HUES6 (cell line): Measurements from ENCODE around the gene RHOV.
"Not testable (repeated sequence)": the region's sequence is repeated elsewhere in the genome, so short reads cannot be mapped to it uniquely, and the experiment has no call there.

Source experiments
- H3K27ac ChIP-seq: 2 replicates; pipeline ENCODE4 v1.7.0; 2013; ENCODE audit warnings: low read depth, mild to moderate bottlenecking, low read length, inconsistent platforms
- H3K27me3 ChIP-seq: 2 replicates; pipeline ENCODE4 v1.6.1; 2013; ENCODE audit warnings: low read length; ENCODE audit not compliant: control insufficient read depth, insufficient read depth
- H3K36me3 ChIP-seq: 2 replicates; pipeline ENCODE4 v1.6.1; 2013; ENCODE audit warnings: low read length; ENCODE audit not compliant: control insufficient read depth, insufficient read depth
- H3K4me1 ChIP-seq: 2 replicates; pipeline ENCODE4 v1.6.1; 2013; ENCODE audit warnings: low read length; ENCODE audit not compliant: control insufficient read depth, insufficient read depth
- H3K4me3 ChIP-seq: 2 replicates; pipeline ENCODE4 v1.5.1; 2013; ENCODE audit warnings: low read depth, low read length
- H3K9ac ChIP-seq: one replicate; pipeline ENCODE4 v1.6.1; 2013; ENCODE audit warnings: mild to moderate bottlenecking, low read length
- H3K9me3 ChIP-seq: 2 replicates; pipeline ENCODE4 v1.6.1; 2013; ENCODE audit warnings: low read depth, low read length; ENCODE audit not compliant: control insufficient read depth, insufficient read depth

The RHOV gene

GRCh38 chr15:40871749-40872617, 2.1 kb downstream of the RHOV start:
- no peak overlapping the region for H3K4me3 ChIP-seq
- H3K27me3 ChIP-seq: peaks cover 13% of the 10 kb centered on the region
- no peak overlapping the region for H3K9ac ChIP-seq
- H3K36me3 ChIP-seq: no peaks in the 10 kb centered on the region
- H3K9me3 ChIP-seq: no peaks in the 10 kb centered on the region
- no peak overlapping the region for H3K27ac ChIP-seq
- H3K4me1 ChIP-seq: peaks cover 26% of the 10 kb centered on the region

- no peak overlapping the region for H3K9ac ChIP-seq
- H3K4me3 ChIP-seq: no peak overlapping the region
- H3K27ac ChIP-seq: no peak overlapping the region
- H3K9me3 ChIP-seq: no peaks in the 10 kb centered on the region
- H3K36me3 ChIP-seq: no peaks in the 10 kb centered on the region
- peaks cover 26% of the 10 kb centered on the region for H3K4me1 ChIP-seq
- peaks cover 13% of the 10 kb centered on the region for H3K27me3 ChIP-seq
Measured at GRCh38 chr15:40870716-40871115, 3.3 kb downstream of the RHOV start.

GRCh38 chr15:40869686-40870085, 4.3 kb downstream of the RHOV start:
- H3K9ac ChIP-seq: no peak overlapping the region
- H3K9me3 ChIP-seq: no peaks in the 10 kb centered on the region
- peaks cover 26% of the 10 kb centered on the region for H3K4me1 ChIP-seq
- H3K27me3 ChIP-seq: peaks cover 12% of the 10 kb centered on the region
- H3K27ac ChIP-seq: no peak overlapping the region
- H3K4me3 ChIP-seq: no peak overlapping the region
- no peaks in the 10 kb centered on the region for H3K36me3 ChIP-seq

- H3K4me3 ChIP-seq: no peak overlapping the region
- peaks cover 10% of the 10 kb centered on the region for H3K4me1 ChIP-seq
Measured at GRCh38 chr15:40867199-40867598, 6.8 kb downstream of the RHOV start.

GRCh38 chr15:40863660-40864270, 10.3 kb downstream of the RHOV start:
- H3K9ac ChIP-seq: no peak overlapping the region
- no peaks in the 10 kb centered on the region; the same call in 1 of the 2 replicates for H3K4me1 ChIP-seq
- H3K4me3 ChIP-seq: no peak overlapping the region
- H3K27ac ChIP-seq: no peak overlapping the region
- H3K36me3 ChIP-seq: no peaks in the 10 kb centered on the region
- no peaks in the 10 kb centered on the region for H3K9me3 ChIP-seq
- no peaks in the 10 kb centered on the region for H3K27me3 ChIP-seq

More at GRCh38 chr15:40867199-40867598, 6.8 kb downstream of the RHOV start:
- H3K9me3 ChIP-seq: no peaks in the 10 kb centered on the region
- no peaks in the 10 kb centered on the region; the same call in 1 of the 2 replicates for H3K27me3 ChIP-seq
- no peaks in the 10 kb centered on the region for H3K36me3 ChIP-seq
- no peak overlapping the region for H3K27ac ChIP-seq
- H3K9ac ChIP-seq: no peak overlapping the region

GRCh38 chr15:40861147-40861546, 12.9 kb downstream of the RHOV start:
- not testable (repeated sequence) for H3K27ac ChIP-seq

GRCh38 chr15:40859206-40859851, 14.7 kb downstream of the RHOV start:
- no peaks in the 10 kb centered on the region for H3K9me3 ChIP-seq
- H3K4me3 ChIP-seq: no peak overlapping the region
- no peaks in the 10 kb centered on the region for H3K27me3 ChIP-seq
- H3K4me1 ChIP-seq: no peaks in the 10 kb centered on the region; the same call in 1 of the 2 replicates
- no peak overlapping the region for H3K9ac ChIP-seq
- no peak overlapping the region for H3K27ac ChIP-seq
- peaks cover 29% of the 10 kb centered on the region for H3K36me3 ChIP-seq

More at GRCh38 chr15:40861147-40861546, 12.9 kb downstream of the RHOV start:
- not testable (repeated sequence) for H3K9ac ChIP-seq, H3K27me3 ChIP-seq, H3K9me3 ChIP-seq, H3K4me1 ChIP-seq, H3K4me3 ChIP-seq
- H3K36me3 ChIP-seq: peaks cover 10% of the 10 kb centered on the region

- H3K27me3 ChIP-seq: no peaks in the 10 kb centered on the region
- no peaks in the 10 kb centered on the region; the same call in 1 of the 2 replicates for H3K4me1 ChIP-seq
- no peak overlapping the region for H3K9ac ChIP-seq
- no peak overlapping the region for H3K27ac ChIP-seq
- H3K36me3 ChIP-seq: peaks cover 34% of the 10 kb centered on the region
- H3K9me3 ChIP-seq: no peaks in the 10 kb centered on the region
- no peak overlapping the region for H3K4me3 ChIP-seq
Measured at GRCh38 chr15:40858706-40859105, 15.3 kb downstream of the RHOV start.

- H3K9me3 ChIP-seq: no peaks in the 10 kb centered on the region
- H3K9ac ChIP-seq: no peak overlapping the region
- no peak overlapping the region for H3K4me3 ChIP-seq
- H3K27ac ChIP-seq: no peak overlapping the region
- H3K36me3 ChIP-seq: peaks cover 43% of the 10 kb centered on the region
- H3K27me3 ChIP-seq: no peaks in the 10 kb centered on the region
- H3K4me1 ChIP-seq: no peaks in the 10 kb centered on the region; the same call in 1 of the 2 replicates
Measured at GRCh38 chr15:40857601-40858341, 16.3 kb downstream of the RHOV start.

GRCh38 chr15:40856746-40857145, 17.3 kb downstream of the RHOV start:
- H3K4me3 ChIP-seq: no peak overlapping the region

More at GRCh38 chr15:40856746-40857145, 17.3 kb downstream of the RHOV start:
- H3K27me3 ChIP-seq: no peaks in the 10 kb centered on the region
- H3K9me3 ChIP-seq: no peaks in the 10 kb centered on the region
- no peaks in the 10 kb centered on the region for H3K4me1 ChIP-seq
- H3K9ac ChIP-seq: no peak overlapping the region
- H3K36me3 ChIP-seq: peaks cover 49% of the 10 kb centered on the region
- no peak overlapping the region for H3K27ac ChIP-seq
